Stimulated activated CD4-positive, alpha-beta T cell treated with anti-CD3 and anti-CD28 coated beads, TNF-alpha, amount 100 ng/mL, for 24 hours (primary cell): Measurements from ENCODE around the gene TNRC18.

Experiments
- DNase-seq, 3 experiments: peaks; one replicate each; pipeline ENCODE4 v3.0.0-alpha.2; 2020; ENCODE audit warnings: low read depth in 3 of 3

Gene TNRC18

DNA sequence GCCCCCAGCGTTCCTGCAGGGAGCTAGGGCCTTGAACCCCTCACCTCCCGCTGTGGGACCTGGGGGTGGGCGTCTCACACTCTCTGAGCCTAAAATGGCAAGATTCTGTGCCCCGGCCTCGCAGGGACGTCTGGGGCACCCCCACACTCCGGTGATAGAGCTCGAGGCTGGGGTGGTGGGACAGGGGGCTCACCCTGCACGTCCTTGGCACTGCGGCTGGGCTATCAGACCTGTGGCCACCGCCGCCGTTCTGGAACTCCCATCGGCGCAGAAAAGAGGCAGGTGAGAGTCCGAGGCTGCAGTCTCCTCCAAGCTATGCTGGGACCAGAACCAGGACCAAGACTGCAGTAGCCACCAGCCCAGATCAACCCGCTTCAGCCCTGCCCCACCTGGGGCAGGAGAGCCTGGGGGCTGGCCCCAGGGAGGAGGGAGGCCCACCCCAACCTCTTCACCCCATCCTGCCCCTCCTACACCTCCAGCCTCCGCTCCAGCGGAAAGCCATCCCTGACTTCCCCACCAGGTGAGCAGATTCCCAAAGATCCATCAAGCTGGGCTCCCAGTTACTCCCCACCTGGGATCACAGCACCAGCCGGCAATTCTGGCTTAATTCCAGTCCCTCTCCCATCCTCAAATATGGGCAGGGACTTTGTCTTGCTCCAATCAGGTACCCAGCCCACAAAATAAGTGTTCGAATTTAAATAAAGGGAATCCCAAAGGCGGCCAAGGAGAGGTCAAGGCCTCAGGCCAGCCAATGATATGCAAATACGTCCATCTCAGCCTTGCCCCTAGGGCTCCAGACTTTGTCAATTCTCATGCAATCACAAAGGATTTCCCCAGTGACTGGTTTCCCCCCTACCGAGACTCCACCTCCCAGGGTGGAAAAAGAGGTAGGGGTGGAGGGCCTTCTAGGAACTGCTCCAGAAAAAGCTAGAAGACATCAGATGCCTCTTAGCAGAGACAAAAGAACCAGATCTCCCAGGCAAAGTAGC is 16.4 kb downstream of the TNRC18 start:
- no peak for DNase-seq

- DNase-seq = no peak
Measured at GRCh38 chr7:5404421-5404826, 19.2 kb downstream of the TNRC18 start.

DNA sequence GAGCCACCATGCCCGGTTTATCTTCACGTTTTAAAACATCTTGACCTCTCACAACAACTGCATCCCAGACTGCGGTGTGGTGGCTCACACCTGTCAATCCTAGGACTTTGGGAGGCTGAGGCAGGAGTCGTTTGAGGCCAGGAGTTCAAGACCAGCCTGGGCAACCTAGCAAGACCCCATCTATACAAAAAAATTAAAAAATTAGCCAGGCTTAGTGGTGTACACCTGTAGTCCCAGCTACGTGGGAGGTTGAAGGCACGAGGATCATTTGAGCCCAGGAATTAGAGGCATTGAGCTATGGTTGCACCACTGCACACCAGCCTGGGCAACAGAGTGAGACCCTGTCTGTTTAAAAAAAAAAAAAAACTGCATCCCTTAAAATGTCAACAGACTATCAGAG is 20.2 kb downstream of the TNRC18 start:
- no peak for DNase-seq

- no peak for DNase-seq
Measured at GRCh38 chr7:5397736-5398135, 25.9 kb downstream of the TNRC18 start.

DNA sequence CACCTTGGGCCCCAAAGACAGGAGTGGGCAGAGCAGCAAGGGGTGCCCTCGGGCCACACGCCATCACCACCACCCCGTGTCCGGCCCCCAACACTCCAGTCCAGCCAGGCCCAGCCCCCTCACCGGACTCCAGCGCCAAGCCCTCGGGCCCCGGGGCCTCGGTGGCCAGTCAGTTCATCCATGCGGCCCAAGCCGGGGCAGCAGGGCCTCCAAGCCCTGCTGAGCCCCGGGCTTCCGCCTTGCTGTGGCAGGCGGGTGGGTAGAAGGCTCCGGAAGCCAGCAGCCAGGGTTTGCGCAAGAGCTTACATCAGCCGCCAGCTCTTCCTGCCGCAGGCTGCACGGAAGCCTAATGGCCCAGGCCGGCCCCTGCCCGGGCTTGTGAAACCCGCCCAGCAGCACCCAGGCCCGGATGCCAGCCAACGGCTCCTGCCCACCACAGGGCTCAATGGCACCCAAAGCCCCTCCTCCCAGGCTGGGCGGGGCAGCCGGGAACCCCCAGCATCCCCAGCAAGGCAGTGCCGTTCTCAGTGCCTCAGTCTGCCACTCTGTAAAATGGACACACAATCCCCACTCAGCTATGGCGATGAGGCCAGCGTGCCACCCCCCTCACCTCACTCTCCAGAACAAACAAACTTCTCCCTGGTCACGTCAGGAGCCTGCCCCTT is 26.5 kb downstream of the TNRC18 start:
- peak; percentile 64 to 87 (median 67) for DNase-seq

DNA sequence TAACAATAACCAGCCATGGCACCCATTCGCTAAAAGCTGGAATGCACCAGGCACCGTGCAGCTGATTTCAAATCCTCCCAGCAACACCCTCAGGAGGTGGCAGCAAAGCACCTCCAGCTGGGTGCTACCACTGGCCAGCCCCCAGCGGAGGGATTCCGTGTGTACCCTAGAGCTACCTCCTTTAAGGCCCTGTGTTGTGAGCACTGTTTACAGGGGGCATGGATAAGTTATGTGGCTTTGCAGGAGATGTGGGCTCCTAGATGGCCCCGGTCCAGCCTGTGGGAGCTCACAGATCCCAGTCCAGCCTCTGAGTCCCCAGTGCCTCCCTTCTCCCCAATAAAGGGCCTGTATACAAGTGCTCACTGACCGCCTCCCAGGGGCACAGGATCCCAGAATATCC is 27.1 kb downstream of the TNRC18 start:
- peak; percentile 19 to 43 (median 42) for DNase-seq

- DNase-seq = no peak
Measured at GRCh38 chr7:5395246-5395645, 28.4 kb downstream of the TNRC18 start.

GRCh38 chr7:5394264-5395105 is 29.1 kb downstream of the TNRC18 start:
- DNase-seq = no peak

- DNase-seq = no peak
Measured at GRCh38 chr7:5393748-5394147, 29.9 kb downstream of the TNRC18 start.

GRCh38 chr7:5393328-5393727 is 30.3 kb downstream of the TNRC18 start:
- no peak for DNase-seq

DNA sequence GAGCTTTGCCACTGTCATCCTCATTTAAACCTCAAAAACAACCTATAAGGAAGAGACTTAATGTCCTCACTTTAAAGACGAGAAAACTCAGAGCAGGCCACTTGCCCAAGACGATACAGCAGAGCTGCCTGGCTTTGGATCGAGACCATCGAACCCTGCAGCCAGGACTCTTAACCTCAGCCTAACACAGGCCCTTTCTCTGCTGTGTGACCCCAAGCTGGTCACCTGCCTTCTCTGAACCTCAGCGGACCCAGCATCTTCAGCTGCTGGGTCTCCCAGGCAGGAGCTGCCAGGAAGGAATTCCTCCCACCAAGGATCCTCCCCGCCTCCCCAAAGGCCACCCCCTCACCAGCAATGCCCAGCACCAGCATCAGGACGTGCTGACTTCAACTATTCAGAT is 32.7 kb downstream of the TNRC18 start:
- no peak for DNase-seq

GRCh38 chr7:5388905-5389433 is 34.7 kb downstream of the TNRC18 start:
- DNase-seq = no peak

DNA sequence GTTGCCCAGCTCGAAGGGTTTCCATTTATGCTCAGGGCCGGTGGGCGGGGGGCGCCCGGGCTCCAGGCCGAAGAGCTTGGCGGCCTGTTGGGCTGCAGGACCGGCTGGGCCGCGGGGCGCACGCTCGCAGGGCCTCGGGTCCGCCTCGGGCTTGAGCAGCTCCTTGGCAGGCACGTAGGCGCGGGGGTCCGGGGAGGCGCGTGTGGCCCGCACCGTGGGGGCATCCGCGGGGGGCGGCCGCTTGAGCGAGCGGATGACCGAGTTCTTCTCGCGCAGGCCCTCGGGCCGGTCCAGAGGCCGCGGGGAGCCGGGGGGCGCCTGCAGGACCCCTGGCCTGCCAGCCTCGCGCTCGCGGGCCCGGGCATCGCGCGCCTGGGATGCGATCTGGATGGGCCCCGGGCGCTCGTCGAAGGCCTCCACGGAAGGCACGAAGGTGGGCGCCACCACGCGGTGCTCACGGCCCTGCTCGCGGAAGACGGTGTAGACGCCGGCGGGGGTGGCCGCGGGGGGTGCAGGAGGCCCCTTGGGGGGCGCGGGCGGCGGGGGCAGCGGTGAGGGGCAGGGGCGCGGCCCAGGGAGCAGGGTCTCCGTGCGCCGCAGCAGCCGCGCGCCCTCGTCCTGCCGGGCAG is 35.2 kb downstream of the TNRC18 start:
- DNase-seq = no peak

DNA sequence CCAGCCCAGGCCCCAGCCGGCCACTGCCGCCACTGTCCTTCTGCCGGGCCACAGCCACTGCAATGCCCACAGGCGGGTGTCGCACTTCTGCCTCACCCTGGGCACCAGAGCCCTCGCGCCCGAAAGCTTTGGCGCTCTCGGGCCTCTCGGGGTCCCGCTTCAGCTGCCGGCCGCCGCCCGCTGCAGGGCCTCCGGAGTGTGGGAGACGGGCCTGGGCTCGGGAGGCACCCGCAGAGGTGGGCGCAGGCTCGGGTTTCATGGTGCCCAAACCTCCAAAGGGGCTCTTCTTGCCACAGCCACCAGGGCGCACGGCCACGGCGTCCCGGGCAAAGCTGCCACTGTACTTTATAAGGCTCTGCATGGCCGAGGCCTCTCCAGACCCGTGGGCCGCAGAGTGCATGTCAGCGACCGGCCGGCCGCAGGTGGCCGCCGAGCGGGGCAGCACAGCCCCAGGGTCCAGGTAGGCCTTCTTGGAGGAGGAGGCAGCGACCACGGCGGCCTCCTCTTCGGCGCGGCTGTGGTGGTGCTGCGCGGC is 35.9 kb downstream of the TNRC18 start:
- no peak for DNase-seq

- DNase-seq = no peak
Measured at GRCh38 chr7:5384618-5385017, 39.0 kb downstream of the TNRC18 start.

DNA sequence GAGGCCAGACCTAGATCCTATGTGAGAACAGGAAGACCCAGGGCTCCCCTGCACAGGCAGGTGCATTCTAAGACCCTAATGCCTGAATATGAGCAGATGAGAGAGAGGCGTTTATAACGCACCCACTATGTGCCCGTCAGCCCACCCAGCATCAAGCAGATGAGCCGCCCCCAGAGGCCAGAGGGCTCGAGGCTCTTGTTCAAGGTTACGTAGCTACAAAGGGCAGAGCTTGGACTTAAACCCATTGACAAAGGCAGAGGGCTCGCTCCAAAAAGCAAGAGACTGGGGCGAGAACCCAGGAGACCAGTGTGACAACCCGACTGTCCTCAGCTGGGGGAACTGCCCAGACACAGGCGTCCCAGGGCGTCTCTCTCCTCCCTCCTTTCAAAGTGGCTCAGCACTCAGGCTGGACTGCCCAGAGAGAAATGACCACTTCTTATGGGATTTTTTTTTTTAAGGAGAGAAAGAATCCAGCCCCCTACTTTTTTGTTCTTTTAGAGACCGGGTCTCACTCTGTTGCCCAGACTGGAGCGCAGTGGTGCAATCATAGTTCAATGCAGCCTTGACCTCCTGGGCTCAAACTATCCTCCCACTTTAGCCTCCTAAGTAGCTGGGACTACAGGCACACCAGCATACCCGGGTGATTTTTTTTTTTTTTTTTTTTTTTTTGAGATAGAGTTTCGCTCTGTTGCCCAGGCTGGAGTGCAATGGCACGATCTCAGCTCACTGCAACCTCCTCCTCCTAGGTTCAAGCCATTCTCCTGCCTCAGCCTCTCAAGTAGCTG is 40.1 kb downstream of the TNRC18 start:
- no peak for DNase-seq

DNA sequence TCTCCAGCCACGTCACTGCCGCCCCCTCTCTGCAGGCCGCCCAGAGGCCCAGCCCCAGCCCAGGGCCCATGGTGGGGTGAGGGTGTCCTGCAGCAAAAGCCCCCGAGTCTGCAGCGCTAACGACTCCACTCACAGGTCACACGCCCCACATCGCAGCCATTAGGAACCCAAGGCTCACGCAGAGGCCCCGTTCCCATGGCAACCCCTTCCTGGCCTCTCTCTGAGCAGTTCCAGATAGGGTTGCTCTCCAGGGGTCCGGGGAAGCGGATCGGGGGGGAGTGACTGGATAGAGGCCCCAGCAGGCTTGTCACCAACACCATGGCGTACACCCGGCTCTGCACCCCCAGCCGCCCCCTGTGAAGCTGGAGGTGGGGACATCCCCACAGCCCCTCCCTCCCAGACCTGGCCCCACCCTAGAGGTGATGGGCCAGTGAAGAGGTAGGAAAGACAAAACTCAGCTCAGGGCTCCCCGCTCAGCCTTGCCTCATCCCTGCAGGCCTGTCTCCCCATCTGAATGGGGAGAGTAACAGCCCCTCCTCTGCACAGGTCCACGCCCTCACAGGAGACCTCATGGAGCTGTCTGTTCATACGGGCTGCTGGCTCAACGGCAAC is 41.2 kb downstream of the TNRC18 start:
- DNase-seq = no peak

DNA sequence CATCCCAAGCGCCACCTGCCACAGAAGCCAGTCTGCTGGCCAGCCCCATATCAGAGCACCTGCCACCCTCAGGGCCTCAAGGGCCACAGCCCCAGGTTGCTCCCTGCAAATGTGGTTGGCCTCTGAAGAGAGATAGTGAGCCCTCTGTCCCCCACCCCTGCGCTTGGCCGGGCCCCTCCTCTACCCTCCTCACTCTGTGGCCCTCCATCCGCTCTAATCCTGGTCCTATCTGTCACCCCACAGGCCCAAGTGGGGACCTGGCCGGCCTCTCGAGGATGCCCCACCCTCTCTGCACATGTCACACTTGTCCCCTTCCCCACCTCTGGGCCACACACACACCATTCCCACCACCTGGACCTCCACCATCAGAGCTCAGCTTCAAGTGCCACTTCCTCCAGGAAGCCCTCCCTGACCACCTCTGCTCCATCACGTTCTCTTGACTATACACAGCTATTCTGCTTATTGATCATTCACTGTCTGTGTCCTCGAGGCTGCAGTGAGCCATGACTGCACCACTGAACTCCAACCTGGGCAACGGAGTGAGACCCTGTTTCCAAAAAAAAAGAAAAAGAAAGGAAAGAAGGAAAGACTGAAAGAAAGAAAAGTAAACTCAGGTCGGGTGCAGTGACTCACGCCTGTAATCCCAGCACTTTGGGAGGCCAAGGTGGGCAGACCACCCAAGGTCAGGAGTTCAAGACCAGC is 42.4 kb downstream of the TNRC18 start:
- DNase-seq = no peak
